ENCODE results near the gene ZNF878. TPM values are rescaled to one million over a fixed set of nuclear protein-coding genes. Genes with fewer than 3 reads are reported as not detected.

Gene ZNF878
- total RNA-seq, 2 donors from 2014 or later: not detected

DNA sequence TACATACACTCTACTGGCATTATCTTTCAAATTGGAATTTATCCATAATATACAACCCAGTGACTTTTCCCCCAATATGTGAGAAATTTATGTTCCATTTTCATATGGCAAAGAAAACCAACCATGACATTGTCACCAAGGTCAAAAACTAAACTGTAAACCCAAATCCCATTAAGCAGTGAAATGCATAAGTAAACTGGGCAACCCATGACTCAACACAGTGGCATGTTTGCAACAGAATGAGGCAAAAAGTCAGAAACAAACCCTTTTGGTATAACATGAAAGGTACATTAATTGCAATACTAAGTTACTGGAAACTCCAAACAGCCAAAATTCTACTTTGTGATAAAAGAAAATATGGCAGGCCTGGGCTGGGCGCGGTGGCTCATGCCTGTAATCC lies 4.9 kb downstream of the ZNF878 start:
- no peak for DNase-seq (ENCODE audit: low spot score)
- intact Hi-C loops (cut with DNase I): no loop called here
- no peak overlapping the region for H3K4me3 ChIP-seq
- H3K4me1 ChIP-seq (replicated peaks): no peaks in the 10 kb centered on the region
- no peak overlapping the region for H3K27ac ChIP-seq
- no peaks in the 10 kb centered on the region for H3K27me3 ChIP-seq (replicated peaks; ENCODE audit: insufficient read depth)
- H3K36me3 ChIP-seq: no peaks in the 10 kb centered on the region
- H3K9me3 ChIP-seq: no peaks in the 10 kb centered on the region
- TF ChIP-seq POLR2A (IDR thresholded peaks at IDR 0.05) (no peak), POLR2AphosphoS5 (IDR thresholded peaks at IDR 0.05) (no peak)
- TF ChIP-seq, protein P1, sequence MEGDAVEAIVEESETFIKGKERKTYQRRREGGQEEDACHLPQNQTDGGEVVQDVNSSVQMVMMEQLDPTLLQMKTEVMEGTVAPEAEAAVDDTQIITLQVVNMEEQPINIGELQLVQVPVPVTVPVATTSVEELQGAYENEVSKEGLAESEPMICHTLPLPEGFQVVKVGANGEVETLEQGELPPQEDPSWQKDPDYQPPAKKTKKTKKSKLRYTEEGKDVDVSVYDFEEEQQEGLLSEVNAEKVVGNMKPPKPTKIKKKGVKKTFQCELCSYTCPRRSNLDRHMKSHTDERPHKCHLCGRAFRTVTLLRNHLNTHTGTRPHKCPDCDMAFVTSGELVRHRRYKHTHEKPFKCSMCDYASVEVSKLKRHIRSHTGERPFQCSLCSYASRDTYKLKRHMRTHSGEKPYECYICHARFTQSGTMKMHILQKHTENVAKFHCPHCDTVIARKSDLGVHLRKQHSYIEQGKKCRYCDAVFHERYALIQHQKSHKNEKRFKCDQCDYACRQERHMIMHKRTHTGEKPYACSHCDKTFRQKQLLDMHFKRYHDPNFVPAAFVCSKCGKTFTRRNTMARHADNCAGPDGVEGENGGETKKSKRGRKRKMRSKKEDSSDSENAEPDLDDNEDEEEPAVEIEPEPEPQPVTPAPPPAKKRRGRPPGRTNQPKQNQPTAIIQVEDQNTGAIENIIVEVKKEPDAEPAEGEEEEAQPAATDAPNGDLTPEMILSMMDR (IDR thresholded peaks at IDR 0.05): no peak
- WGBS: 97% methylated on average over 2 of the region's 2 CpGs

- TF ChIP-seq POLR2A (IDR thresholded peaks at IDR 0.05): no peak
- TF ChIP-seq POLR2AphosphoS5 (IDR thresholded peaks at IDR 0.05): no peak
- TF ChIP-seq, protein P1 (IDR thresholded peaks at IDR 0.05): no peak
- DNase-seq (ENCODE audit: low spot score): no peak
Measured at GRCh38 chr19:12043752-12044422, 8.9 kb downstream of the ZNF878 start.

DNA sequence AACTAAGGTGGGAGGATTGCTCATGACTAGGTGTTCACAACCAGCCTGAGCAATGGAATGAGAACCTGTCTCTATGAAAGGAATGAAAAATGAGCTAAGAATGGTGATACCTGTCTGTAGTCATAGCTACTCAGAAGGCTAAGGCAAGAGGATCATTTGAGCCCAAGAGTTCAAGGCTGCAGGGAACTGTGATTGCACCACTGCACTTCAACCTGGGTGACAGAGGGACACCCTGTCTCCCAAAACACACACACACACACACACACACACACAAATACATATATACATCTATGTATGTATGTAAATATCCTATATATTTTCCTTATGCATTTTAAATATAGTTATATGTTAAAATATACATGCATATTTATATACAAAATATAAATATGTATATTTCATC lies 9.9 kb downstream of the ZNF878 start:
- Histone ChIP-seq H3K36me3 (no peaks in the 10 kb centered on the region), H3K27me3 (replicated peaks; ENCODE audit: insufficient read depth) (no peaks in the 10 kb centered on the region), H3K4me1 (replicated peaks) (no peaks in the 10 kb centered on the region), H3K4me3 (no peak overlapping the region), H3K27ac (no peak overlapping the region), H3K9me3 (no peaks in the 10 kb centered on the region)
- TF ChIP-seq POLR2A (IDR thresholded peaks at IDR 0.05) (no peak), POLR2AphosphoS5 (IDR thresholded peaks at IDR 0.05) (no peak)
- TF ChIP-seq, protein P1 (IDR thresholded peaks at IDR 0.05): no peak
- no peak for DNase-seq (ENCODE audit: low spot score)
- intact Hi-C loops (cut with DNase I): no loop called here

More at GRCh38 chr19:12043752-12044422, 8.9 kb downstream of the ZNF878 start:
- Histone ChIP-seq H3K4me3 (no peak overlapping the region), H3K9me3 (no peaks in the 10 kb centered on the region), H3K27me3 (replicated peaks; ENCODE audit: insufficient read depth) (no peaks in the 10 kb centered on the region), H3K4me1 (replicated peaks) (no peaks in the 10 kb centered on the region), H3K27ac (no peak overlapping the region), H3K36me3 (no peaks in the 10 kb centered on the region)
- 94% methylated on average over 5 of the region's 5 CpGs for WGBS
- intact Hi-C loops (cut with DNase I): no loop called here

GRCh38 chr19:12035220-12036172 lies 17.3 kb downstream of the ZNF878 start, which contains the start of gene ZNF433:
ZNF433 (minus strand) TSS chr19:12035679; CDS start chr19:12035539, 140 bp downstream.
- Histone ChIP-seq H3K4me3 (peak within 1 kb of the TSS; percentile 80 to 93), H3K36me3 (no peaks in the 10 kb centered on the region), H3K4me1 (replicated peaks) (no peaks in the 10 kb centered on the region), H3K9me3 (no peaks in the 10 kb centered on the region), H3K27me3 (replicated peaks; ENCODE audit: insufficient read depth) (no peaks in the 10 kb centered on the region), H3K27ac (peak within 1 kb of the TSS; percentile 93 to 98)
- TF ChIP-seq POLR2A (IDR thresholded peaks at IDR 0.05) (peak; percentile 88), POLR2AphosphoS5 (IDR thresholded peaks at IDR 0.05) (peak; percentile 95)
- TF ChIP-seq, protein P1 (IDR thresholded peaks at IDR 0.05): peak in 2 of 4 experiments; percentile 6 to 32
- under 1% methylated on average over 53 of the region's 68 CpGs for WGBS
- DNase-seq (ENCODE audit: low spot score): peak; percentile 99
- intact Hi-C loops (cut with DNase I): no loop called here
